Measurements from ENCODE around the gene CIRBP. TPM values are rescaled to one million over a fixed set of nuclear protein-coding genes. Genes with fewer than 3 reads are reported as not detected.

Gene CIRBP
- total and polyA plus RNA-seq, 9 of the 15 experiments (the other 6 are each of a cell fraction or from before 2014, with no cell fraction given): 20.5 to 327 (median 176) TPM

- TF ChIP-seq MNT (conservative IDR thresholded peaks at IDR 0.05) (peak; percentile 55 to 64; a peak in 2 of 4 replicates), ILF3 (IDR thresholded peaks at IDR 0.05; ENCODE audit: borderline replicate concordance) (no peak), AFF4 (CRISPR knock-in tag; IDR thresholded peaks at IDR 0.05) (peak; percentile 46; the same call in 1 of the 2 replicates), SMARCC2 (IDR thresholded peaks at IDR 0.05; ENCODE audit: low read depth) (0 out of 2 replicates have a peak, but pooled peaks have one; percentile 49), SIN3A (IDR thresholded peaks at IDR 0.05; ENCODE audit: borderline replicate concordance in 2 of 2, control insufficient read depth in 1 of 2, low read depth in 2 of 2, low read length in 2 of 2) (0 out of 4 replicates have a peak, but pooled peaks of 1 of the 2 experiments have one; percentile 42), CBFA2T2 (conservative IDR thresholded peaks at IDR 0.05) (no peak), E2F5 (CRISPR knock-in tag; IDR thresholded peaks at IDR 0.05) (no peak), GTF2E2 (tag; IDR thresholded peaks at IDR 0.05) (no peak), CREM (IDR thresholded peaks at IDR 0.05; ENCODE audit: low read depth) (peak; percentile 11; the same call in 1 of the 2 replicates), MED1 (CRISPR knock-in tag; IDR thresholded peaks at IDR 0.05; ENCODE audit: borderline replicate concordance) (no peak), EZH2 (IDR thresholded peaks at IDR 0.05; ENCODE audit: borderline replicate concordance, low read depth, low read length) (no peak), SOX6 (IDR thresholded peaks at IDR 0.05) (0 out of 2 replicates have a peak, but pooled peaks have one; percentile 27), NFE2 (IDR thresholded peaks at IDR 0.05; ENCODE audit: low read depth) (peak; percentile 36), VEZF1 (CRISPR knock-in tag; IDR thresholded peaks at IDR 0.05) (peak; percentile 95), CTCFL (IDR thresholded peaks at IDR 0.05; ENCODE audit: borderline replicate concordance, insufficient read depth, low read depth, low read length, poor library complexity, severe bottlenecking) (peak; percentile 16)
Measured at GRCh38 chr19:1252821-1253513, 16.2 kb upstream of the CIRBP start (continued).

Data from K562 (cell line).